ENCODE data around the gene ZNF8. TPM values are rescaled to one million over a fixed set of nuclear protein-coding genes. Genes with fewer than 3 reads are reported as not detected.

Gene ZNF8
- total and polyA plus RNA-seq, 8 donors = 1.4 to 3.6 (median 1.8) TPM

- Histone ChIP-seq H3K27me3 (no peaks in the 10 kb centered on the region), H3K4me1 (peaks cover 0 to 10% (median 6%) of the 10 kb centered on the region in 3 donors), H3K4me3 (peak overlapping the region; percentile 59 to 97 (median 84)), H3K36me3 (no peaks in the 10 kb centered on the region), H3K27ac (peak overlapping the region; percentile 10 to 77 (median 64)), H3K9me3 (no peaks in the 10 kb centered on the region)
- no peak for FAIRE-seq
- DNase-seq = no peak
- intact Hi-C loops (cut with DNase I) = no loop called here
- 40 to 43% methylated on average over 25 of the region's 25 CpGs for WGBS, 2 donors
- no peak for TF ChIP-seq CTCF (IDR thresholded peaks at IDR 0.05)
- ATAC-seq = peak in 3 of 4 donors; percentile 2 to 9 (median 5)
Observed at GRCh38 chr19:58277748-58278540, 811 bp upstream of the ZNF8 start.

- Histone ChIP-seq H3K9me3 (no peaks in the 10 kb centered on the region), H3K4me3 (peak overlapping the region; percentile 59 to 97 (median 84)), H3K36me3 (no peaks in the 10 kb centered on the region), H3K4me1 (peaks cover 0 to 10% (median 6%) of the 10 kb centered on the region in 3 donors), H3K27ac (peak overlapping the region; percentile 48 to 77 (median 64)), H3K27me3 (no peaks in the 10 kb centered on the region)
- no peak for TF ChIP-seq CTCF (IDR thresholded peaks at IDR 0.05)
- FAIRE-seq = no peak
- intact Hi-C loops (cut with DNase I) = no loop called here
- peak; percentile 62 to 88 (median 74) for DNase-seq
- WGBS, 2 donors = 5% methylated on average over 54 to 60 of the region's 60 CpGs
- ATAC-seq = peak; percentile 42 to 62 (median 54)
Observed at GRCh38 chr19:58279042-58279924, 528 bp downstream of the ZNF8 start.

DNA sequence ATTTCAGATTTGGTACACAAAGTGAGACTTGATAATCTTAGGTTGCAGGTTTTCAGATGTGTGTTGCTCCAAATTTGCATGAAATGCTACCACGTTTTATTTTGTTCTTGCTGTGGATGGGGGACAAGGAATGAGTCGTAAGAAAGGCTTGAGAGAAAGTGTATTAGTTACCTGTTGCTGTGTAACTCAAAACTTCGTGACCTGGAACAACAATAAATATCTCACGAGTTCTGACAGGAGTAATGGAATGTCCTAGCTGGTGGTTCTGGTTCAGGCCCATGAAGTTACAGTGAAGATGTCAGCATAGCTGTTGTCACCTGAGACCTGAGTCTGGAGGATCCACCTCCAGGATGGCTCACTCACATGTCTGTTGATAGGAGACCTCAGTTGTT lies 1.2 kb downstream of the ZNF8 start:
- H3K4me1 ChIP-seq = peaks cover 0 to 10% (median 6%) of the 10 kb centered on the region in 3 donors
- peak overlapping the region in 1 of 4 donors; percentile 97 for H3K4me3 ChIP-seq
- H3K9me3 ChIP-seq = no peaks in the 10 kb centered on the region
- intact Hi-C loops (cut with DNase I) = no loop called here
- no peak overlapping the region for H3K27ac ChIP-seq
- no peak for ATAC-seq
- 70 to 83% methylated on average over 4 of the region's 4 CpGs for WGBS, 2 donors
- no peaks in the 10 kb centered on the region for H3K27me3 ChIP-seq
- no peak for DNase-seq
- FAIRE-seq = no peak
- H3K36me3 ChIP-seq = no peaks in the 10 kb centered on the region
- TF ChIP-seq CTCF (IDR thresholded peaks at IDR 0.05) = no peak

GRCh38 chr19:58284199-58284598 lies 5.4 kb downstream of the ZNF8 start:
- Histone ChIP-seq H3K9me3 (no peaks in the 10 kb centered on the region), H3K4me1 (peaks cover 0 to 10% (median 6%) of the 10 kb centered on the region in 3 donors), H3K36me3 (peaks cover 7 to 30% (median 9%) of the 10 kb centered on the region in 3 donors), H3K27ac (no peak overlapping the region), H3K4me3 (no peak overlapping the region), H3K27me3 (no peaks in the 10 kb centered on the region)
- DNase-seq = no peak
- 93 to 95% methylated on average over 7 of the region's 7 CpGs for WGBS, 2 donors
- FAIRE-seq = no peak
- ATAC-seq = no peak
- intact Hi-C loops (cut with DNase I) = no loop called here
- no peak for TF ChIP-seq CTCF (IDR thresholded peaks at IDR 0.05)
